ENCODE results near the gene GCN1.

DNA sequence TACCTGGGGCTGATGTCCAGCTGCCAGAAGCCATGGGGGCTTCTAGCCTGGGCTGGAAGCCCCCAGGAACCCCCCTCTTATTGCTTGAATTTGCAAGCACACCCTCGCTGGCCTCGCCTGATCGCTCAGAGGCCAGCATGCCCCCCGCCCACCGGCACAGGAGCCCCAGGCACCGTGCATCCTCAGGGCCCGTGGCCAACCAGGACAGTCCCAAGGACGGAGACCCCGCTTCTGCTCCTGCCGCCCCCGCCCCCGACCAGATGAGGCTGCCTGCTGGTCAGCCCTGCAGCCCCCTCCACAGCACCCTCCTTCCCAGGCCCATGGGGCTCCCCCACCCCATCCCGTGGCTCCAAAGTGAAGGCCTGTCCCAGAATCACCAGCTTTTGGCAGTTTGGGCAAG, 99.2 kb downstream of the GCN1 start:
- no peak for TF ChIP-seq EP300 (IDR thresholded peaks at IDR 0.05)
- TF ChIP-seq, protein P1, sequence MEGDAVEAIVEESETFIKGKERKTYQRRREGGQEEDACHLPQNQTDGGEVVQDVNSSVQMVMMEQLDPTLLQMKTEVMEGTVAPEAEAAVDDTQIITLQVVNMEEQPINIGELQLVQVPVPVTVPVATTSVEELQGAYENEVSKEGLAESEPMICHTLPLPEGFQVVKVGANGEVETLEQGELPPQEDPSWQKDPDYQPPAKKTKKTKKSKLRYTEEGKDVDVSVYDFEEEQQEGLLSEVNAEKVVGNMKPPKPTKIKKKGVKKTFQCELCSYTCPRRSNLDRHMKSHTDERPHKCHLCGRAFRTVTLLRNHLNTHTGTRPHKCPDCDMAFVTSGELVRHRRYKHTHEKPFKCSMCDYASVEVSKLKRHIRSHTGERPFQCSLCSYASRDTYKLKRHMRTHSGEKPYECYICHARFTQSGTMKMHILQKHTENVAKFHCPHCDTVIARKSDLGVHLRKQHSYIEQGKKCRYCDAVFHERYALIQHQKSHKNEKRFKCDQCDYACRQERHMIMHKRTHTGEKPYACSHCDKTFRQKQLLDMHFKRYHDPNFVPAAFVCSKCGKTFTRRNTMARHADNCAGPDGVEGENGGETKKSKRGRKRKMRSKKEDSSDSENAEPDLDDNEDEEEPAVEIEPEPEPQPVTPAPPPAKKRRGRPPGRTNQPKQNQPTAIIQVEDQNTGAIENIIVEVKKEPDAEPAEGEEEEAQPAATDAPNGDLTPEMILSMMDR (IDR thresholded peaks at IDR 0.05): no peak
- no peak for TF ChIP-seq POLR2AphosphoS5 (IDR thresholded peaks at IDR 0.05)
- no peak for TF ChIP-seq POLR2A (IDR thresholded peaks at IDR 0.05)
